ENCODE results near the gene MEG3. TPM values are rescaled to one million over a fixed set of nuclear protein-coding genes. Genes with fewer than 3 reads are reported as not detected.

MEG3 gene
- total RNA-seq, 1 donor from 2014 or later = 486 TPM

GRCh38 chr14:100849115-100849781, 23.3 kb downstream of the MEG3 start:
- no peak for DNase-seq

DNA sequence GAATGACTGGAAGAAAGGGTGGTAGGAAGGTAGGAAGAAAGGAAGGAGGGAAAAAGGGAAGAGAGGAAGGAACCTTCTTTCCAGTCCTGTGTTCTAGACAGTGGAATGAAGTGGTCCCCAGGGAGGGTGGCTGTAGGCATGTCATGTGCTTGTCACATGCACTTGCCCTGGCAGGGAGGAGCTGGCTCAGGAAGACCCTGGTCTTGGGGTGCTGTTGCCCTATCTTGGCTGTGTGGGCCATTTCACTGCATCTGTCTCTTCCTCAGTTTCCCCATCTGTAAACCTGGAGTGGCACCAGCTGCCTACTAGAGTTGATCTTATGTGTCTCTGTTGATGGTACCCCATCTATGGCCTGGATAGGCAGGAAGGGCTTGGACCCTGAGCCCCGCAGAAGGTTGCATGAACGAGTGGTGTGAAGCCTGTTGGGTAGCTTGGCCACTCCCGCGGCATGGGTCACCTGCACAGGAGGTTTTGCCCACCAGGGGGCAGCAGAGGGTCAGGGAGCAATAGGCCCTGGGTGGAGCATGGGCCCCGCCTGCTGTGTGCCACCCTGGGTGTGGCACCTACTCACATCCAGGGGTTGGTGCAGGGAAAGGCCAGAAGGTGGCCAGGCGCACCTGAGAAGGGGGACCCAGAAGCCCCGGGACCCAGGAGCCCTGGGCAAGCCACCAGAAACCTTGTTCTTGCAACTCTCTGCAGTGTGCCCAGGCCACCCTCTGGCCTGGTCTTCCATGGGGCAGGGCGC, 25.1 kb downstream of the MEG3 start:
- no peak for DNase-seq

DNA sequence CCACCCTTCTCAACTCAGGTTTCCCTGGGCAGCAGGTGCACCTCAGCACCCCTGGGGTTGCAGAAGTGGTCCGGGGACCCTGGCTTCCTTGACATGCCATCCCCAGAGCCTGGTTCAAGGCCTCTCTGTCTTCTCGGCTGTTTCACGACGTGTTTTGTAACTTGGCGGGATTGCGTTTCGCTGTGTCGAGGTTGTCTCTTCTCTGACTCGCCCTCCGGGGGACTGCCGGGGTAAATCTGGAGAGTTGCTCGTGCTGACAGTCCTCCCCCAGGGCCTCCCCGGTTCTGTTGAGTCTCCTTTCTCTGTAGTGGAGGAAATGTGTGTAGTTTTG, 25.6 kb downstream of the MEG3 start:
- no peak for DNase-seq

DNA sequence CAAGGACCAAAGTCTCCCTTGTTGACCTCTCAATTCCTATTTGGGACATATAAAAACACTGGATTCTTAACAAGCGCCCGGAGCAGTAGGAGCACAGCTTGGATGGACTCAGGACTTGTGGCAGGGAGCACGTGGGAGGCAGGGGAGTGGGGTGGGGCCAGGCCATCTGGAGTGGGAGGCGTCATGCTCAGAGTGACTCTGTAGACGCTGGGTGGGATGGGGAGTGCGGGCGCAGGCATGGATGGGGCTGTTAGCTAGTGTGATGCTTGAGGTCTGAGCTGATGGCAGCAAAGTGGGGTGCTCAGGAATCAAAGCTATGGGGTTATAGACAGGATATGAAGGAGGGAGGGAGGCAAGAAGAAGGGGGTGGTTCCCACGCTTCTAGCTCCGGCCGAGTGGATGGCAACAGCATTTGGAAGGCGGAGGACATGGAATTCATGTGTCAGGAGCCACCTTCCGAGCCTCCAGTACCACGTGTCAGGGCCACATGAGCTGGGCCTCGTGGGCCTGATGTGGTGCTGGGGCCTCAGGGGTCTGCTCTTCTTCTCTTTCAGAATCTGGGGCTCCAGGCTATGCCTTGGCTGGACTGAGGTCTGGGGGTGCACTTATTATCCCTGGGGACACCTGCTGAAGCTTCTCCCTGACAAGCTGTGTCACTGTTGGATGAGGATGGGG, 26.2 kb downstream of the MEG3 start:
- no peak for DNase-seq

GRCh38 chr14:100854435-100854834, 28.5 kb downstream of the MEG3 start:
- no peak for DNase-seq

DNA sequence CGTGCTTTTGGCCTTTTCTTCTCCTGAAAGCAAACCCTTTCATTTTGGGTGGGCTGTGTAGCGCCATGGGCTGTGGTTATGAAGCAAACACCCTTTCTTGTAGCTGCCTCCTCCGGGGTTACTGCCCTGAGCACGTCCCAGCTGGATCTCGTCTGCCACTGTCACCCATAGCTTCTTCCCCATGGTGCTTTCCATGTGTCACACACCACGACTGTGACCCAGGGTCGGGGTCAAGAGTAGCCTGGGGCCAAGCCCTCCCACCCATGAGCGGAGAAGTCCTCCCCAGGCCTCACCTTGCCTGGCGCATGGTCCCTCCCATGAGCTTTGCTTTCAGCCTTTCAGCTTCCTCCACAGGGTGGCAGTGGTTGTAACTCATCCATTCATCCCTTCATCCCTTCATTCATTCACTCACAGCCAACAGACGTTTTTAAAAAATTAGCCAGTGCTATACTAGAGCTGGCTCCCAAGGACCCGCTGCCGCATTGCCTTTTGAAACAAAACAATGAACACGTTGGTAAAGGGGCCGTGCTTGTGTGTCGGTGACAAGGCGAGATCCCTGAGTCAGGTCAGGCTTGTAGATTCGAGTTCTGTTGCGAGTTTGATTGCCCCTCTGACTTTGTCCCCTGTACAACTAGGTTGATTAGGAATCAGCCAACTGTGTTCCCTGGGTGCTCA, 29.5 kb downstream of the MEG3 start:
- no peak for DNase-seq

DNA sequence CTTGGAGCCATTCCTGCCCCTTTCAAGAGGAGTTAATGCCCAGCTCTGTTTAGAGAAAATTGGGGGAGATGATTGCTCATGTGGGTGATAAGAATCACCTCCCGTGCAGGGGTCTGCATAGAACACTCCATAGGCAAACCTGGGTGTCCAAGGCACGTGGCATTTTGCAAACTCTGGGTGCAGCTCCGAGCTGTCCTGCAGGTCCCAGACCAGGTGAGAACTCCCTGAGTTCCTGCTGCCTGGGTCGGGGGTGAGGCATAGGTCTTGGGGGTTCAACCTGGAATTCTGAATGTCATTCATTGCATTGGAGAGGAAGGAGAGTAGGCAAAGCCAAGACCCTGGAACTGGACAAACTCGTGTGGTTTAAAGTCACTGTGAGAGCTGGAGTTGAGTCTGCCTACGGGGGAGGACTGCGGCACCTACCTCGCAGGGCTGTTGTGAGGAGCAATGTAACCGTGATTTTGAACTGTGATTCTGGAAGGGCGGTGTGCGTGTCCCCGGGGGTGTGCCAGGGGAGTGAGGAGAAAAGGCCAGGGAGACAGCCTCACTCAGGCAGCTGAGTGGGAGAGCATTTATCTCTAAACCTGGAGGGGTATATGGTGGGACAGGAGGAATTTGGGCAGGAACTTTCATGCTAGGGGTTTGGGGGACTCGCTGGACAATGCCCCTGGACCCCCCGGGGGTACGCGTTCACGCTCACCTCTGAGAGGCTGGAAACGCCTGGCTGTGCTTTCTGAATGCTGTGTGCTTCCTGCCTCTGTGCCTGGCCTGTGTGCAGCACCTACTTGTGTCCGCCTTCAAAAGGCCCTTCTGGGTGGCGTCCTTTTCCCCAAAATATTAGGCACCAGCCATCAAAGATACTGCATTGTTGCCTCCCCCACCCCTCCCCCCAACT, 30.4 kb downstream of the MEG3 start:
- no peak for DNase-seq

DNA sequence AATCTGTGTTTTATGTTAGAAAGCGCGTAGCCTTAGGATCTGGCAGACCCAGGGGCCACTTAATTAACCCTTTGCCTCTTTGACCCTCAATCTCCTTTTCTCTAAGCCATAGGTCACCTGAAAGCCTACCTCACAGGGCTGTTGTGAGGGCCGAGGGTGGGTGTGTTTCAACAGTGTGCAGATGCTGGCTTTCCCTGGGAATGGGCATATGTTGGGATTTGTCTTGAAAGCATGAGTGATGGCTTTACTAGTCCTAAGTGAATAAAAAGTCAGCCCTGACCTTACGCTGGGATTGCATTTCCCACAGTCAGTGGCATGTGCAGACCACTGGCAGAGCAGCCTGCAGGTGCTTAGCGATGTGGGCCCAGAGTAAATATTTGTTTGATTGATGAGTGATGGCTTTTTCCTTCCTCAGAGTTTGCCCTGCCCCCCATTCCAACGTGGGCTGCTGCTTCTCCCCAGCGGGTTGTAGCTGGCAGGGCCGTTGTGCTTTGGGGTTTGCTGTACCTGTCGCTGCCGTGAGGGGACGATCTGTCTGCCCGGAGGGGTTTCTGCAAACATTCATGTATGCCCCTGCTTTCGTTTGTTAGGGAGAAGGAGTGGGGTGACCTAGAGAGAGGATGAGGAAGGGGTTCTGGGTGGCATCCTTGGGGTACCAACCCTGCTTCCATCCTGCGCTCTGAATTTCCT, 31.5 kb downstream of the MEG3 start:
- no peak for DNase-seq

DNA sequence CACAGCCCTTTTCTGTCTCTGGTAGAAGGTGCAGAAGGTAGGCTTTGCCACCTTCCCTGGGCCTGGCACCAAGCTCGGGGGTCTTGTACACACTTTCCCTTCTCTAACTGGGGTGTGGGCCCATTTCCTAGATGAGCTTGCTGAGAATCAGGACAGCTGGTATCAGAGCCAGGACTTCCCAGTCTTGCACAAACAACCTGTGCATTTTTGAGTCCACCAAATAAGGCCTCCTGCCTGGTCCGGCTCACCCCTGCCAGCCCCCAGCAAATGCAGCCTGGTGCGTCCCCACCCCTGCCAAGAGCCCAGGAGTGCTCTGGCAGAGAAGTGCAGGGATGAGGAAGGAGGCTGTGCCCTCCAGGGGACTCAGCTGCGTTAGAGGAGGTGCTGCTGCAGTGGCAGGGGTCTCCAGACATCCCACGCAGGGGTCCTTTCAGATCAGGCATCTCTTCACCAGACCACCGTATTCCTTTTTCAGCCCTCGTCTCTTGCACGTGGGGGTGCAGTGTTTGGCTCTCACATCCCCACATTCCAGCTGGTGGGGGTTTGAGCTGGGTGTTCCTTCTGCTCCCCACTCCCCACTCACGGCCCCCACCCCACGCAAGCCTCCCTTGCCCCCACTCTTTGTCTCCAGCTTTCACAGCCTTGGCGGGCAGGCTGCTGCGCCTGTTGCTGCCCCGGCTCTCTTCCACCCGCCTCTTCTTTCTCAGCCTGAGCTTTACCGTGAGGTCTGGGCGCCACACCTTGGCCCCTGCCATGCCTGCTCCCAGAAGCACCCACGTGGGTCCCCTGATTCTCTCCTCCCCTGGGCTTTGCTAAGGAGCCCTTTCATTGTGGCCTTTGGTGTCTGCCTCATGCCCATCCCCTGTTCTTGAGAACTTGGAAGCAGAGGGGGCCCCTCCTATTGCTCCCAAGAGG, 32.3 kb downstream of the MEG3 start:
- no peak for DNase-seq

GRCh38 chr14:100858838-100859220, 32.9 kb downstream of the MEG3 start:
- no peak for DNase-seq

DNA sequence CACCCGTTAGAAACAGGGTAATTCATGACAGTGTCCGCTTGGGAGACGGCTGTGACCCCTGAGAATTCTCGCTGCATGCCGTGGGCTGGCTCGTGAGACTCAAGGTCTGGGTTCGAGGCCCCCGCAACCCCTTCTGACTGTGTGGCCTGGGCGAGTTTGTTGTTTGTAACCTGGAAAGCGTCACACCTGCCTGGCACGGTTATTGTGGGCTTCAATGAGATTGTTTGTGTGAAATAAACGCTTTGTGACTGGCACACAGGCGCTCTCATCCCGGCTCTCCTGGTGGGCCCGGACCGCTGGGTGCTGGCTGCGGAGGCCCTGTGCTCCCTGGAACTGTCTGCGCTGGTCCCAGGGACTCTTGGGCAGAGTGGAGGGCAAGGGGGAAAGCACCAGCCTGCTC, 33.9 kb downstream of the MEG3 start:
- DNase-seq = no peak

GRCh38 chr14:100860556-100861187, 34.8 kb downstream of the MEG3 start:
- no peak for DNase-seq

DNA sequence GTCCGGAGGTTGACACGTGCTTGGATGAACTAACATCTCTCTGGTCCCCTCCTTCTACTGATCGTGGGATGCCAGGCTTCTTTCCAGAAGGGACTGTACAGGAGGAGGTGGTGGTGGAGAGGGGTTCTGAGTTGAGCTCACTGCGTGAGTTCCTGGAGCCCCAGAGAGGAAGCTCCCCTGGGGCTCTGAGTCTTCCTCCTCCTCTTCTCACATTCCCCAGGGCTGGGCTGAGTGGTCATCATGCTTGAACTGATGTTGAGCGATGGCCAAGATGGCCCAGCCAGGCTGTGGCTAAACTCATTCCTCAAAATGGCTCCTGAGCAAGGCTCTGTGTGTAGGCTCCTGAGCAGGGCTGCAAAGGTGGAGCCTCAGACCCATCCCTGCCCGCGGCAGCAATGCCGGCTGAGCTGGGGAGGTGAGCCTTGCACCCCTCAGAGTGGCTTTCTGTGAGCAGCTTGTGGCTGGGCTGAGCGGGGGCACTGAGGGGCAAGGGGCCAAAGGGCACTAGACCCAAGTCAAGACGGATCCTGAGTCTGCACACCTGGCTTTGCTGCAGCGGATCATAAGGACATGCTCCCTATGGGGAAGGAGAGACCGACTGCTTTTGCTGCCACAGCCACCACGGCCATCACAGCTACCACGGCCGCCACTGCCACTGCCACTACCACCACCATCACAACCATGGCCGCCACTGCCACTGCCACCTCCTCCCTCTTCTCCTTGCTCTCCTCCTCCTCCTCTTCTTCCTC, 35.4 kb downstream of the MEG3 start:
- no peak for DNase-seq

GRCh38 chr14:100861937-100862247, 36.0 kb downstream of the MEG3 start:
- DNase-seq = no peak

GRCh38 chr14:100862277-100862676, 36.4 kb downstream of the MEG3 start:
- DNase-seq = no peak

DNA sequence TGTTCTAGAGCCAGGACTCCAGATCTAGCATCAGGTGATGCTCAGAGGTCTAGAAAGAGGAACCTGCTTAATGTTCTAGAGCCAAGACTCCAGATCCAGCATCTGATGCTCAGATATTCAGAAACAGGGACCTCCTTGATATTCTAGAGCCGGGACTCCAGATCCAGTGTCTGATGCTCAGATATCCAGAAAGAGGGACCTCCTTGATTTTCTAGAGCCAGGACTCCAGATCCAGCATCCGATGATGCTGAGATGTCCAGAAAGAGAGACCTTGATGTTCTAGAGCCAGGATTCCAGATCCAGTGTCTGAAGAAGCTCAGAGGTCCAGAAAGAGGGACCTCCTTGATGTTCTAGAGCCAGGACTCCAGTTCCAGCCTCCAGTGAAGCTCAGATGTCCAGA, 36.9 kb downstream of the MEG3 start:
- no peak for DNase-seq

GRCh38 chr14:100864206-100864605, 38.3 kb downstream of the MEG3 start:
- no peak for DNase-seq

DNA sequence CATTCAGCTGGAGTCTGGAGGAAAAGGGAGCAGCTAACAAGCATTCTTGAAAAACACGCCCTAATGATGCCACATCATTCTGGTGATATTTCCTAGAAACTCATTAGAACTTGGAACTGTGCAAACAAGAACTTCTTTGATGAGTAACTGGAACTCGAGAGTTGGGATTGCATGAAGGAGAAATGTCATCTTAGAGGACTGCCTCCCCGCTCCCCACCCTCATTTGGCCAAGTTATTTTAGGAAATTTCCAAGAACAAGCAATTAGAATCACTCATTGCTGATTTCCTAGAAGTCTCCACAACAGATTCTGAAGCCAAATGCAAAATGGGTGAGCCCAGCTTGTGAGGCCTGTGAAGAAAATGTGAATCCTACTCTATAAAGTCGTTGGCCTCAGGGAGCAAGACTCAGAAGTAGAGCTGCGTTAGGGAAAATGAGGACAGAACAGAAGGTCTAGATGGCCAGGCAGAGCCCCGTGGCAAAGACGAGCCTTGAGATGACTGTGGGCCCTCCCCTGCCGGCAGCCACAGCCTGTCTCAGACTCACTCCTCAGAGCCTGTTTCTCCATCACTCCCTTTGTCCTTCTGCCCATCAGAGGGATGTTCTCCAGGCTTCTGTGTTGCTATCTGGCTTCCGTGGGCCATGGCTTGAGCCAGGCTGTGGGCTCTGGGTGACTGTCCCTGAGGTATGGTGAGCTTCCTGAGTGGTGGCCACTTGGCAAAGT, 39.2 kb downstream of the MEG3 start:
- DNase-seq = peak; percentile 69

All from skin of body (tissue), 2 donors.